OCI-LY1 (cell line): ENCODE data around the gene HERC6.

Source experiments
- EZH2 ChIP-seq: fragments of 200-600 bp; sonication (generic), shearing (Covaris generic); IDR thresholded peaks from 2 replicates; pipeline ENCODE4 v1.8.0; 2017; ENCODE audit warnings: borderline replicate concordance, mixed run types, mild to moderate bottlenecking, antibody characterized with exemption, low read length, moderate library complexity, mixed read lengths
- TF ChIP-seq, protein P1 (sequence below): fragments of 200-600 bp; sonication (generic), shearing (Covaris generic); IDR thresholded peaks from 2 replicates; pipeline ENCODE4 v1.5.1; 2017; ENCODE audit warnings: mild to moderate bottlenecking, antibody characterized with exemption, low read length, moderate library complexity, mixed read lengths

DNA sequence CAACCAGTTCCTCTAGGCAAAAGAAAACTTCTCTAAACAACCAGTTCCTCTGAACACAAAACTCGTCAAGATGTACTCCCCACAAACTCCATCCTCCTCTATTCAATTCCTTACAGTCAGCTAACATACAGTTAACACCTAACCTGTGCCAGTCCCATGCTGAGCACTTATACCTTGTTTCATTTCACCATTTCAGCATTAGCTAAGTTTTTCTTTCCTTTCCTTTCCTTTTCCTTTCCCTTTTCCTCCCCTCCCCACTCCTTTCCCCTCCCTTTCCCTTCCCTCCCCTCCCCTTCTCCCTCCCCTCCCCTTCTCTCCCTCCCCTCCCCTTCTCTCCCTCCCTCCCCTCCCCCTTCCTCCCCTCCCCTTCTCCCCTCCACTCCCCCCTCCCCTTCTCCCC, 13.1 kb downstream of the HERC6 start:
- TF ChIP-seq, protein P1, sequence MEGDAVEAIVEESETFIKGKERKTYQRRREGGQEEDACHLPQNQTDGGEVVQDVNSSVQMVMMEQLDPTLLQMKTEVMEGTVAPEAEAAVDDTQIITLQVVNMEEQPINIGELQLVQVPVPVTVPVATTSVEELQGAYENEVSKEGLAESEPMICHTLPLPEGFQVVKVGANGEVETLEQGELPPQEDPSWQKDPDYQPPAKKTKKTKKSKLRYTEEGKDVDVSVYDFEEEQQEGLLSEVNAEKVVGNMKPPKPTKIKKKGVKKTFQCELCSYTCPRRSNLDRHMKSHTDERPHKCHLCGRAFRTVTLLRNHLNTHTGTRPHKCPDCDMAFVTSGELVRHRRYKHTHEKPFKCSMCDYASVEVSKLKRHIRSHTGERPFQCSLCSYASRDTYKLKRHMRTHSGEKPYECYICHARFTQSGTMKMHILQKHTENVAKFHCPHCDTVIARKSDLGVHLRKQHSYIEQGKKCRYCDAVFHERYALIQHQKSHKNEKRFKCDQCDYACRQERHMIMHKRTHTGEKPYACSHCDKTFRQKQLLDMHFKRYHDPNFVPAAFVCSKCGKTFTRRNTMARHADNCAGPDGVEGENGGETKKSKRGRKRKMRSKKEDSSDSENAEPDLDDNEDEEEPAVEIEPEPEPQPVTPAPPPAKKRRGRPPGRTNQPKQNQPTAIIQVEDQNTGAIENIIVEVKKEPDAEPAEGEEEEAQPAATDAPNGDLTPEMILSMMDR: no peak
- no peak for TF ChIP-seq EZH2
